GM18951 (cell line): ENCODE data around the gene CELSR1.
"Not testable (repeated sequence)": the region's sequence is repeated elsewhere in the genome, so short reads cannot be mapped to it uniquely, and the experiment has no call there.

ENCODE experiments used
- POLR2A ChIP-seq: IDR thresholded peaks from 4 replicates; pipeline ENCODE4 v1.6.1; 2011; ENCODE audit warnings: mild to moderate bottlenecking; ENCODE audit not compliant: insufficient read length, insufficient read depth; ENCODE audit errors: extremely low read depth
- in situ Hi-C: fragments of 300-500 bp; cut with MboI; formaldehyde crosslinking; loops from one replicate; pipeline ENCODE4 v1.12.0; 2022; ENCODE audit warnings: low sequenced_read_pairs, mixed read lengths, inconsistent platforms; ENCODE audit not compliant: unreplicated experiment

CELSR1 gene

DNA sequence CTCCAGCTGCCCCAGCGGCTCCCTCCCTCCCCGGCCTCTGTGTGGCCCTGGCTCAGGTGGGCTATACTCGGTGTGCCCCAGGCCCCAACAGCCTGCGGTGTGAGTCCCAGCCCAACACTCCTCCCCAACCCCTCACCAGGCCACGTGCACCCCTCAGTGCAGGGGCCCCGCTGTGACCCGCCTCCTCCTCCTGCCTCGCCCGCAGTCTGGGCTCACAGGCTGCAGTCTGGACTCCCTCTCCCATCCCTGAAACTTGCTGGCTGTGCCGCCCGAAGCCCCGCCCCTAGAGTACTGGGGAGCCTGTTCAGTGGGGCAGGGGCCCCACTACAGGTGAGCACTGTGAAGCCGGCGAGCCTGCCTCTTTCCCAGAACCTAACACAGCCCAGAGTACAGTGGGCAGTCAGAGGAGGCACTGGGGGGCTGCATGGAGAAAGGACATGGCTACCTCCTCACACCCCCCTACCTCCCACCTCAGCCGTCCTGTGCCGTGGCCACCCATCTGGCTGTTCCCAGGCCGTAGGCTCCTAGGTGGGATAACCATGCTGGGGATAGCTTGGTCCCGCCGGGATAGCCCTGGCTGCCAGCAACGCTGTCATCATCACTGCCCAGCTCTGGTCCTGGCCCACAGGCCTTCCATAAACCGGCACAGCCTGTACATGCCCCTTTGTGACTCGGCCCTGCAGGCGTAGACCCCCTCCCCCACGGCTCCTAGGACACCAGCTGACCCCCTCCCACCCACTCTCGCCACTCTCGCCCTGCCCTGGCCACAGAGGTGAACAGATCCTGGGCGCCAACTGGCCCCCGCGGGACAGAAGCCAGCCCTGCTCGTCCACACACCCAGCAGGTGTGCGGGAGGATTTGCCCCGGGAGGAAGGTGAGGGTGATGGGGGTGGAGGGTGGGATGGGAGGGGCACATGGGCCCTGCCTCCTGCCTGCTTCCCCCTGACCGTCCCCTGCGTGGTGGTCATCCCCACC is 29.7 kb downstream of the CELSR1 start:
- TF ChIP-seq POLR2A: no peak
- in situ Hi-C loops: no loop called here

DNA sequence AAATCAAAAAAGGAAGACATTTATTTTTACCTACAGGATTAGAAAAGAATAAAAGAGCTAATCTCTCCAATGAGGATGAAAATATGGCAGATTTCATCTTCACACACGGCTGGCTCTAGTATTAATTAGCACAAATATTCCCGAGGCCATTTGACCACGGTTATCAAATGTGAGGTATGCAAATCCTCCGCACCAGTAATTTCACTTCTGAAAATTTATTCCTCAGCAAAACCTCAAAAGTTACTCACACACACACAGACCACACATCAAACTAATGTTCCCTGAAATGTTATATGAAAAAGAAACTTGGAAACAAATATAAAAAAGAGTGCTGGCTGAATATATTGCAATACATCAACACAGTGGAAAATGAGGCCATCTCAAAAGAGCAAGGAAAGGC is 32.8 kb downstream of the CELSR1 start:
- in situ Hi-C loops: no loop called here
- TF ChIP-seq POLR2A: no peak

DNA sequence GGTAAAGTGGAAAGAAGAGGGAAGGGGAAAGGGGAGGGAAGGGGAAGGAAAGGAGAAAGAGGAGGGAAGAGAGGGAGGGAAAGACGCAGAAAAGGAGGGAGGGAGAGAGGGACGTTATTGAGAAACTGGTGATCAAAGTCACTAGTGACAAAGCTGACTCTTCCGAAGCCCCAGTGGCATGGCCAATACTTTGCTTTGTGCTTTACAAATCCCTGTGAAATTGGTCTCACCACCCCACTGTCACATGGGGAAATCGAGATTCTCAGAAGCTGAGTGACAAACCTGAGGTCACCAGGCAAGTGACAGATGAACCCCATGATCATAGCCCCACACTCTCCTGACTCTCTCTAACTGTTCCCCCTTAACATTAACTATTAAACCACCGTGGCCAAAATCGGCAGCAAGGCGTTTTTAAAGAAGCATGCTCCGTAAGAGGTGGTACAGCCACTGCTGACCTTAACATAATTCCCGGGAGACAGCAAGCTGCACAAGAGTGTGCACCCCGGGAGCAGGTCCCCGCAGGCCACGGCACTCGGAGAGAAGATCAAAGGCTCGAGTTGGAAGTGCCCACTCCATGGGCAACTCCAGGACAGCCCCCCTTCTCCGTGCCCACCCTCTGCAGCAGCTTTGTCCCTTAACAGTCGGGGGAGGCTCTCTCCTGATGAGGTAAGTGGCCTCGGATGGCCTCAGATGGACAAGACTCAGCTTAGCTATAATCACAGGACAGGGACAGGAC is 34.8 kb downstream of the CELSR1 start:
- no peak for TF ChIP-seq POLR2A
- in situ Hi-C loops: no loop called here

DNA sequence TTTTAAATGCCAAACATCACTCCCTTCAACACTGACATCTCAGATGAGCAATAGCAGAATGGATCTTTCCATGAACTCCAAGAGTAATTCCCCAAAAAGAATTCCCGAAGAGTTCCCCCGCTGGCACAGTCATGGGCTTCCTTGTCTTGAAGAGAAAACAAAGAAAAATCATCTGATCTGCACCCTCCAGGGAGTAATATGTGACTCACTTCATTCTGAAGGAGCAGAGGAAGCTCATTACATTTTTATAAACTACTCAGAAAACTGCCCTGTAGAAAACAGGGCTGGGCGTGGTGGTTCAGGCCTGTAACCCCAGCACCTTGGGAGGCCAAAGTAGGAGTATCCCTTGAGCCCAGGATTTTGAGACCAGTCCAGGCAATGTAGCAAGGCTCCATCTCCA is 35.7 kb downstream of the CELSR1 start:
- TF ChIP-seq POLR2A: no peak
- in situ Hi-C loops: no loop called here

DNA sequence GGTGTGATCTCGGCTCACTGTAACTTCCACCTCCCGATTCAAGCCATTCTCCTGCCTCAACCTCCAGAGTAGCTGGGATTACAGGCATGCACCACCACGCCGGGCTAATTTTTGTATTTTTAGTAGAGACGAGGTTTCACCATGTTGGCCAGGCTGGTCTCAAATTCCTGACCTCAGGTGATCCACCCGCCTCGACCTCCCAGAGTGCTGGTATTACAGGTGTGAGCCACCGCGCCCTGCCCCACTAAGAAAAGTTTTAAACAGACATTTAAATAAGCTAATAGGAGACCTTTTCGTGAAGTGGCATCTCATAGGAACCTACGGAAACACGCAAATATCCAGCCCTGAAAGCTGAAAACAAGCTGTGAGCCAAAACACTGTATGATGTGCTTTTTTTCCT is 36.2 kb downstream of the CELSR1 start:
- in situ Hi-C loops: not testable (repeated sequence)

DNA sequence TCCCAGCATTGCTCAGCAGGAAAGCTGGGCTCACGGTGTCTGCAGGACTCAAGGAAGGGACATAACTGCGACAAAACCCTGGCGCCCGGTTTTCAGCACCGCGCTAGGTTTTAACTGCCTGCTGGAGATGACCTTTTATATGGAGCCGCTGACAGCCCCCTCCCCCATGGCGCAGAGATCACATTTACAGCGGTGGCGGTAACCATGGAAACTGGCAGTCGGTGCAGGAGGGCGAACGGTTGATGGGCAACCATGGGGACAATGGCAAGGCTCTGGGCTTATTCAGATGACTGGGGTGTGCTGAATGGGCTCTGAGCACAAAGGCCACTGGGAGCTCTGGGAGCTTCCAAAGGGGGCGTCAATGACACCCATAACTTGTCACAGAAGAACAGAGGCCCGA is 37.2 kb downstream of the CELSR1 start:
- in situ Hi-C loops: no loop called here
- TF ChIP-seq POLR2A: no peak

DNA sequence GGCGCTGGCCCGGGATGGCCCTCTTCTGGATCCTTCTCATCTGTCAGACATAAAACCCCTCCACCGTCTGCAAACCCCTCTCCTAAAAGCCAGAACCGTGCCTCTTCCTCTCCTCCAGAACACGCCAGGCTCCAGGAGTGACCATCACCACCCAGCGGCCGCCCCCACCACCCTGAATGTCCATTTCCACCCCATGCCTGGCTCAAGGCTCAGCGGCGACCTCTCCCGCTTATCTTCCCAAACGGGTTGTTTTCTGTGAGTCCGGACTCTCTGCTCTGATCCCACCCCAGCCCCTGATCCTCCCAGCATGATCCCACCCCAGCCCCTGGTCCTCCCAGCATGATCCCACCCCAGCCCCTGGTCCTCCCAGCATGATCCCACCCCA is 37.6 kb downstream of the CELSR1 start:
- no peak for TF ChIP-seq POLR2A
- in situ Hi-C loops: no loop called here

DNA sequence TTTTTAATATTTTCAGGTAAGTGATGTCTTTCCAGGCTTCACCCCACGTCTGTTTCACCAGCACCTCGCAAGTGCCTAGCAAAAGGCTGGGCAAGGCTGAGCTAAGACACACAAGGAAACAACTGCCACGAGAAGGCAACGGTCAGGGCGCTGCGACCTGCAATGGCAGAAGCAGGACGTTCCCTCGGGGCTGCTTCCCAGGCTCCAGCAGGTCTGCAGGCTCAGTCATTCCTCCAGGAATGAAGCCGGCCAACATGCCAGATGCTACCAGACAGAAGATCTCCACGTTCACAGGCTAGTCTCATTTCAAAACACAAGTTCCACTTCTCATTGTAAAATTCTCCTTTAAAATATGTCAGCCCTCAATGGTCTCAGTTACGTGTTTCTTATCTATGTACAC is 45.5 kb downstream of the CELSR1 start:
- in situ Hi-C loops: no loop called here
- TF ChIP-seq POLR2A: no peak

DNA sequence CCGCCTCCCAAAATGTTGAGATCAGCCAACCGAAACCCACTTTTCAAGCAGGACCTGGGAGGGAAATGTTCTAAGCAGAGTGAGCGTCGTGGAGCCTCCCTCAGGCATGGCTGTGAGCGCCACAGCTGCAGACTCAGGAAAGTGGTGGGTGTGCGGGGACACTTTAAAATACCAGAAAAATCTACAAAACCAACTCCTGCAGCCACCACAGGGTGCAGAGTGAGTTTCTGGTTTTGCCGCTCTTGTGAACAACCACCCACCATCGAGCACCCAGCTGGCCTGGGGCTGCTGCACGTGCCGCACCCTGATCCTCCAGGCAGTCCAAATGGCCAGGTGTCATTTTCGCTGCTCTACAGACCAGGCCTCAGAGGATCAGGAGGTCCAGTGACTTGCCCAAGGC is 46.9 kb downstream of the CELSR1 start:
- no peak for TF ChIP-seq POLR2A

DNA sequence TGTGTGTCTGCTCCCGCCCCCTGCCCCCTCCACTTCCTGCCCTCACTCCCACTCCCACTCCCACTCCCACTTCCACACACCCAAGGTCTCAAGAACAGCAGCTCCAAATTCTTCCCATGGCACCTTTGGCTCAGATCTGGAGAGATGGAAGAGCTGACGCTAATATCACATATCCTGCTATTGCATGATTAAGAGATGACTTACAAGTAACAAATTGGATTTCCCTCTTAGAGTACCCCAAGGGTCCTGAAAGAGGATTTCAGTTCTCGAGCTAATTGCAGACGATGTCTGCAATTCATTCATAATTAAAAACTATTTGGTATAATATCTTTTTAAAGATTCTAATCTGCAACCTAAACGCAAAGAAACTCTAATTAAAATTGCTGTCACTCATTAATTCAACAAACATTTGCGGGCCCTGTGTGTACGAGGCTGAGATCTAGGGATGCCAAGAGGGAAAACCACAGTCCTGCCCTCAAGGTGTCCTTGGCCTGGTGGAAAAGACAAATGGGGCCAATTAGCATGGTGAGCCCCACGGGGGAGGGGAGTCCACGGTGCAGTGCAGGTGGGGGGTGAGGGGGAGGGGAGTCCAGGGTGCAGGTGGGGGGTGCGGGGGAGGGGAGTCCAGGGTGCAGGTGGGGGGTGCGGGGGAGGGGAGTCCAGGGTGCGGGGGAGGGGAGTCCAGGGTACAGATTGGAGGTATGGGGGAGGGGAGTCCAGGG is 50.3 kb downstream of the CELSR1 start:
- TF ChIP-seq POLR2A: no peak
- in situ Hi-C loops: no loop called here

More for the DNA sequence above, 46.9 kb downstream of the CELSR1 start:
- in situ Hi-C loops: no loop called here

DNA sequence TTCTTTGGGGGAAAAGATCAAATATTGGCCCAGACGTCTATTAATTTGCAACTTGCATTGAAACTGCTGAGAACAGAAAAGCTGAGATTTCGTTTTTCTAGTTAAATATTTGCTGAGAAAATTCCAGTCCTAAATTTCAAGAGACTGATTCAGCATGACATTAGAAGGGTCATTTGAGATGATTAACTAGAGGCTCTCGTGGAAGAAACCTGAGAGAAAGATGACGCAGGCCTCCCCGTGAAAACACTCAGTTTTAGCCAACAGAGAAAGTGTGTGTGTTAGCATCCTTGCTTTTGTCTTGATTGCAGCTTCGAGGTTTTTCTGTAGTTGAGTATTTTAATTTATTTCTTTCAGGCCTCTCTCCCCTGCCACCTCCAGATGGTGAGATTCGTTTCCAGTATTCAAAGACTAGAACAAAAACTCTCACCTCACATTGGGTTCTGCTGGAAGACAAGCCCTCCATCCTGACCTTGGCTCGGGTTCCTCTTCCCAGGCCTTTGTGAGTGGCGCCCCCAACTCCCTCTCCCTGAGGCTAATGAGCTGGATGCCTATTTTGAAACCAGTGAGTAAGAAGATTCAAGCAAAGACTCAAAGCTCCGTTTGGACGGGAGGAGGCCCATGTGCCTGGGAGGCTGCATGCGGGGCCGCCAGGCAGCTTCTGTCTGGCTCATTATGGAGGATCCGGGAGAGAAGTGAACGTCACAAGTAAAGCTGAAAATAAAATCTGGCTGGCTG is 52.4 kb downstream of the CELSR1 start:
- TF ChIP-seq POLR2A: no peak
- in situ Hi-C loops: no loop called here

DNA sequence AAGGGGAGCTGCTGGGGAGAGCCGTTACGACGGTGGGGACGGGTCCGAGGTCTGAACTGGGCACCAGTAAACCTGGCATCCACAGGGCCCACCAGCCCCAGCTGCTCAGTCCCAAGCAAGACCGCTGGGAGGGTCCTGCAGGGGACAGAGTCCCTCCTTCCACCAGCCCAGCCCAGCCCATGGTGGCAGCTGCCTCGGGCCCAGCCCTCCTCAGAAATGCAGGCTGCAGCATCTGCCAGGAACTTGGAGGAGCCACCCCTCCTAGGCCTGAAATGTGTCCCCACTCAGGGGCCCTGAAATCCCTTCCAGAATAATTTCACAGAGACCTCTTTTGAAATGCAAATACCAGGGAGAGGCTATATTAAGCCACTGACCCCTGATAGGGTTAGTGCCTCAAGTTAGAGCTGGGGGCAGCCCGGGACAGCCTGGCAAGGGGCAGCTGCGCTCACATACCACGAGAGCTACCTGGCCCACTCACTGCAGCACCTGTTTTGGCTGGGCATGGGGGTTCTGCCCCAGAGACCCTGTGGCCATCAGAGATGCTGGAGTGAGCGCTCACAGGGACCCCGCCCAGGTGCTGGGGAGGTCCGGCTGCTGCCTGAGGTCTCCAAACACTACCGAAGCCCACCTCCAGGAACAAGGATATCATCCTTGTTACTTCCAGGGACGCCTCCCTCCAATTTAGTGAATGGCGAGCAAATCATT is 53.1 kb downstream of the CELSR1 start:
- in situ Hi-C loops: no loop called here
- no peak for TF ChIP-seq POLR2A
